Mammary epithelial cell (primary cell): Measurements from ENCODE around the gene CALHM2.
"Not testable (repeated sequence)": the region's sequence is repeated elsewhere in the genome, so short reads cannot be mapped to it uniquely, and the experiment has no call there.

Experiments
- EZH2 ChIP-seq: IDR thresholded peaks from 2 replicates; pipeline ENCODE4 v1.6.1; 2012; ENCODE audit warnings: low read length, inconsistent platforms, borderline replicate concordance
- TF ChIP-seq, protein P1 (sequence below), 2 donors: IDR thresholded peaks in 1 of 2; conservative IDR thresholded peaks in 1 of 2; 2 replicates each; pipeline ENCODE4 v1.5.1; 2011 to 2012; ENCODE audit warnings: inconsistent platforms in 2 of 2, low read length in 2 of 2, mild to moderate bottlenecking in 2 of 2, control low read depth in 1 of 2, low read depth in 1 of 2; ENCODE audit not compliant: insufficient read depth in 1 of 2; ENCODE audit errors: extremely low read depth in 1 of 2

- TF ChIP-seq, protein P1, sequence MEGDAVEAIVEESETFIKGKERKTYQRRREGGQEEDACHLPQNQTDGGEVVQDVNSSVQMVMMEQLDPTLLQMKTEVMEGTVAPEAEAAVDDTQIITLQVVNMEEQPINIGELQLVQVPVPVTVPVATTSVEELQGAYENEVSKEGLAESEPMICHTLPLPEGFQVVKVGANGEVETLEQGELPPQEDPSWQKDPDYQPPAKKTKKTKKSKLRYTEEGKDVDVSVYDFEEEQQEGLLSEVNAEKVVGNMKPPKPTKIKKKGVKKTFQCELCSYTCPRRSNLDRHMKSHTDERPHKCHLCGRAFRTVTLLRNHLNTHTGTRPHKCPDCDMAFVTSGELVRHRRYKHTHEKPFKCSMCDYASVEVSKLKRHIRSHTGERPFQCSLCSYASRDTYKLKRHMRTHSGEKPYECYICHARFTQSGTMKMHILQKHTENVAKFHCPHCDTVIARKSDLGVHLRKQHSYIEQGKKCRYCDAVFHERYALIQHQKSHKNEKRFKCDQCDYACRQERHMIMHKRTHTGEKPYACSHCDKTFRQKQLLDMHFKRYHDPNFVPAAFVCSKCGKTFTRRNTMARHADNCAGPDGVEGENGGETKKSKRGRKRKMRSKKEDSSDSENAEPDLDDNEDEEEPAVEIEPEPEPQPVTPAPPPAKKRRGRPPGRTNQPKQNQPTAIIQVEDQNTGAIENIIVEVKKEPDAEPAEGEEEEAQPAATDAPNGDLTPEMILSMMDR (conservative IDR thresholded peaks at IDR 0.05 in 1 of 2, IDR thresholded peaks at IDR 0.05 in 1 of 2; ENCODE audit: extremely low read depth in 1 of 2, insufficient read depth in 1 of 2, low read depth in 1 of 2, low read length in 2 of 2), result not testable (repeated sequence)
- TF ChIP-seq EZH2, result not testable (repeated sequence)
These were observed 35.1 kb downstream of the CALHM2 start for GRCh38 chr10:103417148-103417469.
